ENCODE results near the gene MARVELD1.
A peak's percentile ranks its signal among the peaks of the same experiment; 100 is the strongest.

Gene MARVELD1

DNA sequence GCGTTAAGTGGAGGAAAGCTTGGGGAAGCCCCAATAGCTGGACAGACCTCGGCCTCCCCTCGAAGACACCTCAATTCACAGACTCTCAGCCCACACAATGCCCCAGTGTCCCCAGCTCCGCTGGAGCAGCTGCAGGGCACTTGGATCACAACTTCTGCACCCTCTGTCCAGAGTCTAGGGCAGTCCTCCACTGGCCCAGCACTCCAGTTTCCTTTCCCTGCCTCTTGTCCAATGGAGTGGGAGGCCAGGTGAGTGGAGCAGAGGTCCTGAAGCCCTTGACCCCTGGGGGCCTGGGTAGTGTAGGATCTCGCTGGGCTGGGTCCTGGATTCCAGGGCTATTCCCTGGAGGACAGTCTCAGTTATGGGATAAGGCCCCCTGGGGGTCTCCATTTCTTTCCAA, 46.4 kb downstream of the MARVELD1 start:
- no peak for DNase-seq

DNA sequence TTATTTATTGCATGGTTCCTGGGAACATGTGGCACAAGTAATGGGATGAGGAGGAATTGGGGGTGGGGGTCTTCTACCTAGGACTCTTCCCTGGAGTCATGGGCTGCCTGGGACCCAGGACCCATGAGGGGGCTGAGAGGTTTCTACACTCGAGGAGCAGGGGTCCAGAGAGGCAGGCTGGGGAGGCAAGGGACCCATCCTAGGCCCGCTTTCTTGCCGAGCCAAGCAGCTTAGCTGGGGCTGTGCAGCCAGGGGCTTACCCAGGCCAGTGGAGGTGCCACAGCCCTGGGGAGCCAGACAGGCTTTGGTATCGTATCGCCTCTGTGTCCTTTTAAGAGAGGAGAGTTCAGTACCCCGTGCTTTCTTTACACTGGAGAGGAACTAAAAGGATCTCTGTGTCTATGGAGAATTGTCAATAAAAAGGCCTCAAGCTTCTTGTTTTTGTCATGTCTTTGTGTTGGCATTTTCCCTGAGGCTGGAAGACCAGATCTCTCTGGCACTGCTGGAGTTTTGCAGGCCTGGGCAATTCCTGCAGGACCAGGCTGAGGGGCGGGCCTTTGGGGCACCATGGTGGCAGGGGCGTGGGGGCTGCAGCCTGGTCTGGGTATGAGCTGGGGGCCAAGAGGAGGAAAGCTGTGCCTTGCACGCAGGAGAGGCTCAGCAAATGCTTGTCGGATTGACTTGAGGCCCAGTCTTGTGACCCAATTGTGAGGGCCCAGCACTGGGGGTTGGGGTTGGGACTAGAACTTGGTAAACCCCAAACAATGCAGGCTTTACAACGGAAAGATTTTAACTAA, 47.1 kb downstream of the MARVELD1 start:
- DNase-seq: no peak

- no peak for DNase-seq
These were observed 47.9 kb downstream of the MARVELD1 start for GRCh38 chr10:97761331-97761865.

DNA sequence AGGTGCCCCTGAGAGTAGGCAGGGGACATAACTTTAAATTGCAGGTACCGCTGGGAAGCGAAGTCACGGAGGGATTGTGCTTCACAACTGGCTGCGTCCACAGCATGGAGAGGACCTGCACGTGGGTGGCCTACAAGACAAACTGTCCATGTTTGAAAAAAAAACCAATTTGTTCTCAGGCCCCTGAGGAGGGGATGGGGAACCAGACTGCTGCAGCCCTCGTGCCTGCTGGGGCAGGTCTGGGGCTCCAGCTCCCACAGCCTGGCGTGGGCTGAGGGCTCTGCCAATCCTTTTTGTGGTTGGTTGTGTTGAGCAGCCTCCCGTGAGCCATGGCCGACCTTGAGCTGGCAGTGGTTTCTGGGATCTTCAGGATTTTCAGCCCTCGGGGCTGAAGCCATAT, 48.5 kb downstream of the MARVELD1 start:
- DNase-seq: no peak

GRCh38 chr10:97762816-97763215, 49.3 kb downstream of the MARVELD1 start:
- peak; percentile 53 for DNase-seq

DNA sequence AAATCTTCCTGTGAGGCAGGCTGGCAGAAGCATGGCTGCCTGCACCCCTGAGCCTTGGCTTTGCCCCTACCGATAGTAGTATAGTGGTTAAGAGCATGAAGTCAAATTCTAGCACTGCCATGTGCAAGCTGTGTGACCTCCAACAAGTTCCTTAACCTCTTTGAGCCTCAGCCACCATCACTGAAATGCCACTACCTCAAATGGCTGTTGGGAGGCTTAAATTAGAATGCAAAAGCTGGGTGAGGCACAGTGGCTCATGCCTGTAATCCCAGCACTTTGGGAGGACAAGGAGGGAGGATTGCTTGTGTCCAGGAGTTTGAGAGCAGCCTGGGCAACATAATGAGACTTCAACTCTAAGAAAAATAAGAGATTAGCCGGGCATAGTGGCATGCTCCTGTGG, 49.9 kb downstream of the MARVELD1 start:
- DNase-seq: no peak

GRCh38 chr10:97763947-97764346, 50.4 kb downstream of the MARVELD1 start:
- no peak for DNase-seq

- DNase-seq: no peak
These were observed 51.0 kb downstream of the MARVELD1 start for GRCh38 chr10:97764519-97764931.

- peak; percentile 58 for DNase-seq
These were observed 51.7 kb downstream of the MARVELD1 start for GRCh38 chr10:97765201-97765600.

DNA sequence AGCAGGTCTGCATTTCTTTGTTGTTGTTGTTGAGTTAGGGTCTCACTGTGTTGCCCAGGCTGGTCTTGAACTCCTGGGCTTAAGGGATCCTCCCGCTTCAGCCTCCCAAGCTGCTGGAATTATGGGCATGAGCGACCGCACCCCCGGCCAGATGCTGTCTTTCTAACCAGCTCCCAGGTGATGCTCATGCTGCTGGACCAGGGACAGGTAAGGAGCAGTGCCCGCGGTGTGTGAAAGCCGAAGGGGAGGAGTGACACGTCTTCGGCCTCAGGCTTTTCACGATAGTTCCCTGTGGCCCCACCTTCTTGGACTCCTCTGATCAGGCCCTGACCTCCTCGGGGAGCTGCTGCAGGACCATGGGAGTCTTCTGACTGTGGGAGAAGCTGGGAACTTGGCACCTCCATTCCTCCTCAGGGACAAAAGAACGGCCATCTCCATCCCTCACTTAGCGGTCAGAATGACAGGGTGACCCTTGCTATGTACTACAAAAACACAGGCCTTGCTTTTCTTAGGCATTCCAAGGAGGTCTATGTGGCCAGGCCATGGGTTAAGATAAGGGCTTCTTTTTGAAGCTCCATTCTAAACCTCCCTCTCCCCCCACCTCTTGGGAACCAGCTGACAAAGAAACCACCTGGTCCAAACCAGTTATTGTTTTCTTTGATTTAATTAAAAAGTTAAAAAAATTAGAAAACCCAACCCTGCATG, 52.7 kb downstream of the MARVELD1 start:
- DNase-seq: no peak

DNA sequence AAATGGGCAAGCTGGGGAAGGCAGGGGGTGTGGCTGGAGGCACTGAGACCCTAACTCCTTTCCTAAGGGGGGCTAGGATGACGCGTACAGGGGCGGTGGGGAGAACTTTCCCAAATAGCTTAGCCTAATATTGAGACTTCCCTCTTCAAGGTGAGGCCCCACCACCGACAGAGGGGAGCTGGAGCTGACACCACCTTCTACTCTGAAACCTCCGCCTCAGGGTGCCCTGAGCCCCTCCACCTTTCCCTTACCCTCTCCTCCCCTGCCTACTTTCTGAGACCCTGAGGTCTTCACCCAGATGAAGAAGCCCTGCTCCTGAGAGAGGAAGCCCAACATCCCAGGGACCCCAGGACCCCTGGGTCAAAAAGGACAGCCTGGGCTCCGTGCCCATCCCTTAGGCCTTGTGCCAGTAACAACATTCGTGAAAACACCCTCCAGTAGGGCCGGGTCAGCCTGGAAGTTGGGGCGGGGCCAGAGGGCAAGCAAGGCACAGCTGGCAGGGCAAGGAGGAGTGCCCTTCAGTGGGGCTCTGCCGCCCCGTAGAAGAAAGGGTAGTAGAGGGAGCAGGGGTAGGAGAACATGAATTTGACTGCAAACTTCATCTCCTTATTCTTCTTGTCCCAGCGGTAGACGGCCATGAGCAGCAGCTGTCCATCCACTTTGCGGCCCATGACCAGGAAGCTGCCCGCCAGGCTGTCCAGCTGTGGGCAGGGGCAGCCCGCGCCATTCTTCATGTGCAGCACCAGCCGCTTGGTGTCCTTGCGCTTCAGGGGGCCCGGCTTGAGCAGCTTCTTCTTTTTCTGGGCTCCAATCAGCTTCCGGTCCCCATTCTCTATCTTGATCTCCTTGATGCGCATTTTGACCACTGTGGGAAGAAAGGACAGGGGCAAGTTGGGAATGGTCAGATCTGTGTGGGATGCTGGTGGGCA, 53.7 kb downstream of the MARVELD1 start:
- no peak for DNase-seq
